HCT116 (cell line): Measurements from ENCODE around the gene MIER2.

Source experiments
- EGR1 ChIP-seq: IDR thresholded peaks from 2 replicates; pipeline ENCODE4 v1.6.1; 2012; ENCODE audit warnings: low read depth
- FOSL1 ChIP-seq: IDR thresholded peaks from 2 replicates; pipeline ENCODE4 v1.6.1; 2012; ENCODE audit warnings: low read depth
- SIN3A ChIP-seq: IDR thresholded peaks from 2 replicates; pipeline ENCODE4 v1.6.1; 2012; ENCODE audit warnings: low read depth
- TF ChIP-seq, protein P1 (sequence below), 3 experiments: fragments of 200-600 bp in 1 of 3; sonication (generic) in 1 of 3; IDR thresholded peaks in 2 of 3; conservative IDR thresholded peaks in 1 of 3; 2 replicates each; pipeline ENCODE4 v1.5.1; 2012 to 2017; ENCODE audit warnings: low read depth in 2 of 3, low read length in 2 of 3, antibody characterized with exemption in 1 of 3, borderline replicate concordance in 1 of 3, control low read depth in 1 of 3, mild to moderate bottlenecking in 1 of 3, mixed read lengths in 1 of 3, mixed run types in 1 of 3, moderate library complexity in 1 of 3; ENCODE audit not compliant: insufficient read depth in 1 of 3
- TF ChIP-seq, protein P2 (sequence below): IDR thresholded peaks from 2 replicates; pipeline ENCODE4 v1.6.1; 2011; ENCODE audit warnings: mild to moderate bottlenecking, low read length, moderate library complexity; ENCODE audit not compliant: insufficient replicate concordance; ENCODE audit errors: extremely low read depth

DNA sequence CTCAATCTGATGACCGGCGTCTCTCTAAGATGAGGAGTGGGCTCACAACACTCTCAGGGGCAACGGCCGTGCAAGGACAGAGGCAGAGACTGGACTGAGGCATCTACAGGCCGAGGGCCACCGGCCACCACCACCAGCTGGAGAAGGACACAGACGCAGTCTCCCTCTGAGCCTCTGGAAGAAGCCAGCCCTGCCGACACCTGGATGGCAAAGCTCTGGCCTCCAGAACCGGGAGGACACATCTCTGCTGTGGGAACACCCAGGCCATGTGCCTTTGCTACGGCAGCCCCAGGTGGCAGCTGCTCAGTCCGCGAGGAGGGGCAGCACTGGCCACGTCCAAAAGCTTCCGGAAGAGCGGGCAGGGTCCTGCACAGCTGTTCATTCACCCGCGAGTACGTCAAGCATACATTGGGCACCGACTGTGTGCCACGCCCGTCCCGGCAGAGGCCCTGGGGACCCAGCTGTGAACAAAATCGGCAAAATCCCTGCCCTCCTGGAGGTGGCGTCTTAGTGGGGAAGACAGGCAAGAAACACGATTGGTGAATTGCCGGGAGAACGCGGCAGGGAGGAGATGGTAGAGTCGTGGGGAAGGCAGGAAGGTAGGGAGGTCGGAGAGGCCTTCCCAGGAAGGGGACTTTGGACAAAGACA lies 47.3 kb upstream of the MIER2 start:
- TF ChIP-seq, protein P1, sequence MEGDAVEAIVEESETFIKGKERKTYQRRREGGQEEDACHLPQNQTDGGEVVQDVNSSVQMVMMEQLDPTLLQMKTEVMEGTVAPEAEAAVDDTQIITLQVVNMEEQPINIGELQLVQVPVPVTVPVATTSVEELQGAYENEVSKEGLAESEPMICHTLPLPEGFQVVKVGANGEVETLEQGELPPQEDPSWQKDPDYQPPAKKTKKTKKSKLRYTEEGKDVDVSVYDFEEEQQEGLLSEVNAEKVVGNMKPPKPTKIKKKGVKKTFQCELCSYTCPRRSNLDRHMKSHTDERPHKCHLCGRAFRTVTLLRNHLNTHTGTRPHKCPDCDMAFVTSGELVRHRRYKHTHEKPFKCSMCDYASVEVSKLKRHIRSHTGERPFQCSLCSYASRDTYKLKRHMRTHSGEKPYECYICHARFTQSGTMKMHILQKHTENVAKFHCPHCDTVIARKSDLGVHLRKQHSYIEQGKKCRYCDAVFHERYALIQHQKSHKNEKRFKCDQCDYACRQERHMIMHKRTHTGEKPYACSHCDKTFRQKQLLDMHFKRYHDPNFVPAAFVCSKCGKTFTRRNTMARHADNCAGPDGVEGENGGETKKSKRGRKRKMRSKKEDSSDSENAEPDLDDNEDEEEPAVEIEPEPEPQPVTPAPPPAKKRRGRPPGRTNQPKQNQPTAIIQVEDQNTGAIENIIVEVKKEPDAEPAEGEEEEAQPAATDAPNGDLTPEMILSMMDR (IDR thresholded peaks at IDR 0.05 in 2 of 3, conservative IDR thresholded peaks at IDR 0.05 in 1 of 3; ENCODE audit: borderline replicate concordance in 1 of 3, insufficient read depth in 1 of 3, low read depth in 2 of 3, low read length in 2 of 3): no peak
- TF ChIP-seq EGR1: no peak
- TF ChIP-seq FOSL1: no peak
- no peak for TF ChIP-seq SIN3A
- TF ChIP-seq, protein P2, sequence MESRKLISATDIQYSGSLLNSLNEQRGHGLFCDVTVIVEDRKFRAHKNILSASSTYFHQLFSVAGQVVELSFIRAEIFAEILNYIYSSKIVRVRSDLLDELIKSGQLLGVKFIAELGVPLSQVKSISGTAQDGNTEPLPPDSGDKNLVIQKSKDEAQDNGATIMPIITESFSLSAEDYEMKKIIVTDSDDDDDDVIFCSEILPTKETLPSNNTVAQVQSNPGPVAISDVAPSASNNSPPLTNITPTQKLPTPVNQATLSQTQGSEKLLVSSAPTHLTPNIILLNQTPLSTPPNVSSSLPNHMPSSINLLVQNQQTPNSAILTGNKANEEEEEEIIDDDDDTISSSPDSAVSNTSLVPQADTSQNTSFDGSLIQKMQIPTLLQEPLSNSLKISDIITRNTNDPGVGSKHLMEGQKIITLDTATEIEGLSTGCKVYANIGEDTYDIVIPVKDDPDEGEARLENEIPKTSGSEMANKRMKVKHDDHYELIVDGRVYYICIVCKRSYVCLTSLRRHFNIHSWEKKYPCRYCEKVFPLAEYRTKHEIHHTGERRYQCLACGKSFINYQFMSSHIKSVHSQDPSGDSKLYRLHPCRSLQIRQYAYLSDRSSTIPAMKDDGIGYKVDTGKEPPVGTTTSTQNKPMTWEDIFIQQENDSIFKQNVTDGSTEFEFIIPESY: no peak
